ENCODE data around the gene FAXDC2. TPM values are rescaled to one million over a fixed set of nuclear protein-coding genes. Genes with fewer than 3 reads are reported as not detected.

FAXDC2 gene
- total and polyA plus RNA-seq, 2 of the 13 experiments (the other 11 are each of a cell fraction or from before 2014, with no cell fraction given): 4.7 to 58.8 TPM

GRCh38 chr5:154834053-154834452, 16.4 kb downstream of the FAXDC2 start (continued):
- TF ChIP-seq NFE2L2 (IDR thresholded peaks at IDR 0.05; ENCODE audit: low read length) (no peak), CBX2 (IDR thresholded peaks at IDR 0.05; ENCODE audit: low read depth, low read length) (no peak), CBX2 (CRISPR knock-in tag; IDR thresholded peaks at IDR 0.05; ENCODE audit: low read depth) (no peak), KMT2A (CRISPR knock-in tag; IDR thresholded peaks at IDR 0.05) (no peak), SMYD3 (CRISPR knock-in tag; IDR thresholded peaks at IDR 0.05) (no peak), MAX (IDR thresholded peaks at IDR 0.05) (no peak), KDM5B (CRISPR knock-in tag; IDR thresholded peaks at IDR 0.05; ENCODE audit: borderline replicate concordance) (no peak), ZNF747 (CRISPR knock-in tag; IDR thresholded peaks at IDR 0.05; ENCODE audit: borderline replicate concordance) (no peak), NR2F6 (IDR thresholded peaks at IDR 0.05) (peak; percentile 46; the same call in 1 of the 2 replicates), NR2F6 (CRISPR knock-in tag; IDR thresholded peaks at IDR 0.05) (0 out of 2 replicates have a peak, but pooled peaks have one; percentile 43), SOX6 (IDR thresholded peaks at IDR 0.05) (no peak), SOX6 (CRISPR knock-in tag; IDR thresholded peaks at IDR 0.05) (peak; percentile 53), RBM39 (IDR thresholded peaks at IDR 0.05; ENCODE audit: low read depth, low read length, poor library complexity, severe bottlenecking) (no peak), HBP1 (CRISPR knock-in tag; IDR thresholded peaks at IDR 0.05; ENCODE audit: low read depth) (no peak), ZNF274 (CRISPR knock-in tag; IDR thresholded peaks at IDR 0.05) (no peak), PCBP2 (optimal IDR thresholded peaks at IDR 0.05; ENCODE audit: low read depth, low read length, poor library complexity, severe bottlenecking) (no peak), TOPORS (CRISPR knock-in tag; IDR thresholded peaks at IDR 0.05) (no peak), ZEB1 (IDR thresholded peaks at IDR 0.05; ENCODE audit: insufficient replicate concordance, low read depth) (no peak), YEATS2 (CRISPR knock-in tag; IDR thresholded peaks at IDR 0.05; ENCODE audit: borderline replicate concordance) (no peak), ZNF883 (CRISPR knock-in tag; IDR thresholded peaks at IDR 0.05; ENCODE audit: not compliant biosample characterization) (no peak), CSRNP1 (CRISPR knock-in tag; IDR thresholded peaks at IDR 0.05) (no peak), ZNF460 (CRISPR knock-in tag; IDR thresholded peaks at IDR 0.05; ENCODE audit: borderline replicate concordance) (no peak), E2F5 (CRISPR knock-in tag; conservative IDR thresholded peaks at IDR 0.05) (no peak), ZNF709 (CRISPR knock-in tag; IDR thresholded peaks at IDR 0.05) (no peak), TIGD3 (CRISPR knock-in tag; IDR thresholded peaks at IDR 0.05; ENCODE audit: borderline replicate concordance) (no peak), ZNF20 (CRISPR knock-in tag; IDR thresholded peaks at IDR 0.05) (no peak), FOXJ3 (CRISPR knock-in tag; IDR thresholded peaks at IDR 0.05; ENCODE audit: borderline replicate concordance) (peak; percentile 66; the same call in 1 of the 2 replicates), ATM (IDR thresholded peaks at IDR 0.05; ENCODE audit: borderline replicate concordance) (no peak), ZNF720 (CRISPR knock-in tag; IDR thresholded peaks at IDR 0.05) (no peak)

All from HepG2 (cell line).